Activated CD4-positive, alpha-beta T cell treated with anti-CD3 and anti-CD28 coated beads, Interleukin-2, amount 10 ng/mL, durations not matched to agents 7 days and 5 days (primary cell): ENCODE measurements around the gene ZNF514. TPM values are rescaled to one million over a fixed set of nuclear protein-coding genes. Genes with fewer than 3 reads are reported as not detected.
"Not testable (repeated sequence)": the region's sequence is repeated elsewhere in the genome, so short reads cannot be mapped to it uniquely, and the experiment has no call there.

Experiments
- CTCF ChIA-PET: fragments of 350-600 bp; sonication (Branson Sonifier 250); formaldehyde crosslinking; loops from one replicate; lab custom pipeline; 2021; ENCODE audit warnings: antibody characterized with exemption; lab: Charles Lee
- POLR2A ChIA-PET: fragments of 350-600 bp; sonication (Branson Sonifier 250); formaldehyde crosslinking; loops from one replicate; lab custom pipeline; 2021; ENCODE audit warnings: antibody characterized with exemption; lab: Charles Lee
- DNase-seq: peaks from one replicate; pipeline ENCODE4 v3.0.0-alpha.2; 2020
- H3K27ac Mint-ChIP-seq: one replicate; pipeline ENCODE4 v1.8.0; 2021; ENCODE audit warnings: mild to moderate bottlenecking, moderate library complexity, mixed read lengths
- H3K27me3 Mint-ChIP-seq: one replicate; pipeline ENCODE4 v1.8.0; 2021; ENCODE audit warnings: mixed read lengths
- H3K36me3 Mint-ChIP-seq: one replicate; pipeline ENCODE4 v1.8.0; 2021; ENCODE audit warnings: low read depth, mixed read lengths
- H3K4me1 Mint-ChIP-seq: one replicate; pipeline ENCODE4 v1.8.0; 2021; ENCODE audit warnings: mixed read lengths
- H3K4me3 Mint-ChIP-seq: one replicate; pipeline ENCODE4 v1.8.0; 2021; ENCODE audit warnings: mild to moderate bottlenecking, moderate library complexity, mixed read lengths
- H3K9me3 Mint-ChIP-seq: one replicate; pipeline ENCODE4 v1.8.0; 2021; ENCODE audit warnings: mixed read lengths
- total RNA-seq, 2 experiments: library from RNA; stranded (reverse); gene quantifications; one replicate each; pipeline ENCODE4 v1.2.3, GENCODE V29; 2021

ZNF514 gene
- total RNA-seq, 2 experiments from 2014 or later = 11.4 to 11.6 TPM

- Mint-ChIP-seq H3K36me3 (peaks cover 25% of the 10 kb centered on the region), H3K9me3 (peaks cover 2% of the 10 kb centered on the region), H3K27me3 (no peaks in the 10 kb centered on the region), H3K4me3 (peak overlapping the region; percentile 87), H3K27ac (peak overlapping the region; percentile 96), H3K4me1 (peaks cover 42% of the 10 kb centered on the region)
- no peak for DNase-seq
- CTCF ChIA-PET = interaction anchor here (0.9 to 4.6 kb wide), 9 partner anchors 14 to 101 kb away, joined by 3 to 19 read pairs (median 5); partner anchors contain the start of gene ZNF2
- POLR2A ChIA-PET = no interaction called here
These were observed 38.6 kb downstream of the ZNF514 start for GRCh38 chr2:95121093-95121406.

- Mint-ChIP-seq H3K27ac (no peak overlapping the region), H3K36me3 (peaks cover 44% of the 10 kb centered on the region), H3K4me3 (no peak overlapping the region), H3K27me3 (no peaks in the 10 kb centered on the region), H3K9me3 (no peaks in the 10 kb centered on the region), H3K4me1 (peaks cover 45% of the 10 kb centered on the region)
- POLR2A ChIA-PET = interaction anchor here (1.0 kb wide), 1 partner anchor 93 kb away, joined by 3 read pairs; no protein-coding TSS in a partner anchor
- CTCF ChIA-PET = interaction anchor here (0.6 to 5.7 kb wide), 15 partner anchors 10 to 160 kb away, joined by 3 to 58 read pairs (median 4); partner anchors contain the start of gene MAL
- DNase-seq = peak; percentile 86
These were observed 44.2 kb downstream of the ZNF514 start for GRCh38 chr2:95115418-95115817.

- Mint-ChIP-seq H3K4me3 (no peak overlapping the region), H3K36me3 (peaks cover 40% of the 10 kb centered on the region), H3K9me3 (no peaks in the 10 kb centered on the region), H3K27ac (no peak overlapping the region), H3K27me3 (no peaks in the 10 kb centered on the region), H3K4me1 (peaks cover 26% of the 10 kb centered on the region)
- DNase-seq = no peak
- ChIA-PET POLR2A (no interaction called here), CTCF (interaction anchor here (4.1 to 5.7 kb wide), 2 partner anchors 35 to 90 kb away, joined by 50 to 58 read pairs; partner anchors contain the start of gene MAL)
These were observed 46.2 kb downstream of the ZNF514 start for GRCh38 chr2:95113464-95113863.

- DNase-seq = no peak
- ChIA-PET POLR2A (no interaction called here), CTCF (interaction anchor here (1.4 kb wide), 1 partner anchor 88 kb away, joined by 3 read pairs; no protein-coding TSS in a partner anchor)
- H3K27me3 Mint-ChIP-seq = no peaks in the 10 kb centered on the region
- H3K36me3 Mint-ChIP-seq = peaks cover 52% of the 10 kb centered on the region
- H3K27ac Mint-ChIP-seq = no peak overlapping the region
- H3K9me3 Mint-ChIP-seq = no peaks in the 10 kb centered on the region
- peaks cover 10% of the 10 kb centered on the region for H3K4me1 Mint-ChIP-seq
- H3K4me3 Mint-ChIP-seq = no peak overlapping the region
These were observed 49.3 kb downstream of the ZNF514 start for GRCh38 chr2:95110395-95110794.

- Mint-ChIP-seq H3K27ac (no peak overlapping the region), H3K4me3 (no peak overlapping the region), H3K27me3 (no peaks in the 10 kb centered on the region), H3K9me3 (no peaks in the 10 kb centered on the region), H3K36me3 (peaks cover 46% of the 10 kb centered on the region), H3K4me1 (no peaks in the 10 kb centered on the region)
- POLR2A ChIA-PET = no interaction called here
- CTCF ChIA-PET = interaction anchor here (0.8 to 1.4 kb wide), 2 partner anchors 30 to 87 kb away, joined by 3 read pairs; no protein-coding TSS in a partner anchor
- no peak for DNase-seq
These were observed 50.4 kb downstream of the ZNF514 start for GRCh38 chr2:95109260-95109659.

- H3K9me3 Mint-ChIP-seq = no peaks in the 10 kb centered on the region
- ChIA-PET POLR2A (no interaction called here), CTCF (interaction anchor here (0.6 to 2.0 kb wide), 4 partner anchors 10 to 119 kb away, joined by 3 to 6 read pairs (median 4); partner anchors contain the start of gene MRPS5)
- no peaks in the 10 kb centered on the region for H3K27me3 Mint-ChIP-seq
- DNase-seq = no peak
- no peak overlapping the region for H3K4me3 Mint-ChIP-seq
- H3K27ac Mint-ChIP-seq = no peak overlapping the region
- no peaks in the 10 kb centered on the region for H3K4me1 Mint-ChIP-seq
- peaks cover 52% of the 10 kb centered on the region for H3K36me3 Mint-ChIP-seq
These were observed 53.6 kb downstream of the ZNF514 start for GRCh38 chr2:95106081-95106480.

GRCh38 chr2:95104606-95105005, 55.0 kb downstream of the ZNF514 start:
- Mint-ChIP-seq H3K9me3 (no peaks in the 10 kb centered on the region), H3K4me1 (no peaks in the 10 kb centered on the region), H3K4me3 (no peak overlapping the region), H3K36me3 (peaks cover 56% of the 10 kb centered on the region), H3K27ac (no peak overlapping the region), H3K27me3 (no peaks in the 10 kb centered on the region)
- ChIA-PET POLR2A (no interaction called here), CTCF (interaction anchor here (1.7 kb wide), 1 partner anchor 17 kb away, joined by 4 read pairs; the partner anchor contains the start of gene MRPS5)
- no peak for DNase-seq

- Mint-ChIP-seq H3K36me3 (peaks cover 67% of the 10 kb centered on the region), H3K4me1 (peaks cover 9% of the 10 kb centered on the region), H3K27me3 (no peaks in the 10 kb centered on the region), H3K4me3 (no peak overlapping the region), H3K27ac (no peak overlapping the region), H3K9me3 (no peaks in the 10 kb centered on the region)
- no peak for DNase-seq
- POLR2A ChIA-PET = no interaction called here
- CTCF ChIA-PET = no interaction called here
These were observed 59.7 kb downstream of the ZNF514 start for GRCh38 chr2:95099910-95100309.

- POLR2A ChIA-PET, H3K9me3 Mint-ChIP-seq, H3K27ac Mint-ChIP-seq, H3K4me3 Mint-ChIP-seq, H3K27me3 Mint-ChIP-seq, DNase-seq, CTCF ChIA-PET: not testable (repeated sequence)
- peaks cover 14% of the 10 kb centered on the region for H3K4me1 Mint-ChIP-seq
- H3K36me3 Mint-ChIP-seq = peaks cover 78% of the 10 kb centered on the region
These were observed 61.4 kb downstream of the ZNF514 start for GRCh38 chr2:95098273-95098672.

Other genes with a start within 250 kb of the ZNF514 start
- 100 to 1,000 TPM; 237 to 339 TPM for gene MAL, start 134.1 kb downstream of the ZNF514 start, total RNA-seq
- gene MRPS5, start 38.0 kb downstream of the ZNF514 start, total RNA-seq = 10 to 100 TPM; 70.3 to 71.7 TPM
- 1 to 10 TPM; 4.4 to 4.8 TPM for gene ZNF2, start 6.0 kb upstream of the ZNF514 start, total RNA-seq
- 1 to 10 TPM; 3.6 to 4.0 TPM for gene ZNF892, start 47.7 kb upstream of the ZNF514 start, total RNA-seq
- gene PROM2, start 114.6 kb upstream of the ZNF514 start, total RNA-seq = under 1 TPM; 0.08 to 0.42 TPM
- not detected for gene KCNIP3, start 137.5 kb upstream of the ZNF514 start, total RNA-seq
- gene FAHD2A, start 242.9 kb upstream of the ZNF514 start, total RNA-seq = 10 to 100 TPM; 34.3 to 35.9 TPM